Activated CD4-positive, CD25-positive, alpha-beta regulatory T cell treated with anti-CD3 and anti-CD28 coated beads, Interleukin-2, amount 50 U/mL, for 16 hours (primary cell): ENCODE results near the gene SLC44A5.
"Not testable (repeated sequence)": the region's sequence is repeated elsewhere in the genome, so short reads cannot be mapped to it uniquely, and the experiment has no call there.

Source experiments
- DNase-seq: peaks from one replicate; pipeline ENCODE4 v3.0.0-alpha.2; 2020; ENCODE audit warnings: low read depth, low spot score

The SLC44A5 gene

GRCh38 chr1:75611014-75611413 lies at the start of gene SLC44A5:
Gene SLC44A5 (minus strand): TSS chr1:75611114. CDS start chr1:75541447, 69,667 bp downstream.
- no peak for DNase-seq

DNA sequence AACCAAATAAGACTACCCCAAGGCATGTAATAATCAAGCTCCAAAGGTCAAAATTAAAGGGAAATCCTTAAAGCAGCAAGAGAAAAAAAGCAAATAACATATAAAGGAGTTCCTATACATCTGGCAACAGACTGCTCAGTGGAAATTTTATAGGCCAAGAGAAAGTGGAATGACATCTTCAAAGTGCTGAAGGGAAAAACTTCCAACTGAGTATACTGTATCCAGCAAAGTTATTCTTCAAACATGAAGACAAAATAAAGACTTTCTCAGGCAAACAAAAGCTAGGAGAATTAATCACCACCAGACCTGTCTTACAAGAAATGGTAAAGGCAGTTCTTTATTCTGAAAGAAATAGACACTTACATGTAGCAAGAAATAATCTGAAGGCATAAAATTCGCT lies 45.0 kb upstream of the SLC44A5 start:
- DNase-seq, result no peak

DNA sequence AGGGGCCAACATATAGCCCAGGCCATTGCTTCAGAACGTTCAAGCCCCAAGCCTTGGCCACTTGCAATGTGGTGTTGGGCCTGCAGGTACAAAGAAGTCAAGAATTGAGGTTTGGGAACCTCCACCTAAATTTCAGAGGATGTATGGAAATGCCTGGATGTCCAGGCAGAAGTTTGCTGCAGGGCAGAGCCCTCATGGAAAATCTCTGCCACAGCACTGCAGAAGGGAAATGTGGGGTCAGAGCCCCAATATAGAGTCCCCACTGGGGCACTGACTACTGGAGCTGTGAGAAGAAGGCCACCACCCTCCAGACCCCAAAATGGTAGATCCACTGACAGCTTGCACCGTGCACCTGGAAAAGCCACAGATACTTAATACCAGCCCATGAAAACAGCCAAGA lies 36.3 kb upstream of the SLC44A5 start:
- DNase-seq, result not testable (repeated sequence)

DNA sequence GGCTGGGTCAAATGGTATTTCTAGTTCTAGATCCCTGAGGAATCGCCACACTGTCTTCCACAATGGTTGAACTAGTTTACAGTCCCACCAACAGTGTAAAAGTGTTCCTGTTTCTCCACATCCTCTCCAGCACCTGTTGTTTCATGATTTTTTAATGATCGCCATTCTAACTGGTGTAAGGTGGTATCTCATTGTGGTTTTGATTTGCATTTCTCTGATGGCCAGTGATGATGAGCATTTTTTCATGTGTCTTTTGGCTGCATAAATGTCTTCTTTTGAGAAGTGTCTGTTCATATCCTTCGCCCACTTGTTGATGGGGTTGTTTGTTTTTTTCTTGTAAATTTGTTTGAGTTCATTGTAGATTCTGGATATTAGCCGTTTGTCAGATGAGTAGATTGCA lies 34.2 kb upstream of the SLC44A5 start:
- not testable (repeated sequence) for DNase-seq

- DNase-seq, result no peak
These were observed 32.5 kb upstream of the SLC44A5 start for GRCh38 chr1:75643460-75643859.

DNA sequence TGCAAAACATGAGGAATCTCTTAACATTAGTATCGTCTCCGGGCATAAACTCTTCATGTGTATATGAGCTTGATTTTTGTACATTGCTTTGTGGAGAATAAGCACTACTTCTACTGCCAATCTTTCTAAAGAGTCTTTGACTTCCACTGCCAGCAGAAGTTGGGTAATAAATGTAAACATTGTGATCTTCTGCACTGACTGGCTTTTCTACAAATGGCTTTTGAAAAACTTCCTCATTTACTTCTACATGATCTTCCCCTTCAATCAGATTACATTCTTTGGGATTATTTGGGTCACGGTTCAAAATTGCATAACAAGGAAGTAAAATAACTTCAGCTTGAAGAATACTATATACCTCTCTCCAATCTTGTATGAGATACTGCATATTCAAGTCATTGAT lies 30.4 kb upstream of the SLC44A5 start:
- DNase-seq, result no peak

DNA sequence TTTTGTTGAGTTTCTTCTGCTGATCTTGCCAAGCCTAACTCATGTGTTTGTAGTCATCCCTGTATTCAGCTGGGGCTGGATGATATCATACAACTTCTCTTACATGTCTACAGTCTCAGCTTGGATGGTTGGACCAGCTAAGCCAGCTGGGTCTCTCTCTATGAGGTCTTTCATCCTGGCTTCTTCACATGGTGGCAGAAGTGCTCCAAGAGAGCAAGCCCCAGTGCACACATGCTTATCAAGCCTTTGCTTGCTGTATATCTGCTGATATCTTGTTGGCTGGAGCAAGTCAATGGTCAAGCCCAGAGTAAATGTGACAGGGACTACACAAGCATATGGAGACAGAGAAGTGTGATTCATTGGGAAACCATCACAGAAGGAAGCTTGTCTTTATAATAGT lies 29.2 kb upstream of the SLC44A5 start:
- DNase-seq, result no peak

DNA sequence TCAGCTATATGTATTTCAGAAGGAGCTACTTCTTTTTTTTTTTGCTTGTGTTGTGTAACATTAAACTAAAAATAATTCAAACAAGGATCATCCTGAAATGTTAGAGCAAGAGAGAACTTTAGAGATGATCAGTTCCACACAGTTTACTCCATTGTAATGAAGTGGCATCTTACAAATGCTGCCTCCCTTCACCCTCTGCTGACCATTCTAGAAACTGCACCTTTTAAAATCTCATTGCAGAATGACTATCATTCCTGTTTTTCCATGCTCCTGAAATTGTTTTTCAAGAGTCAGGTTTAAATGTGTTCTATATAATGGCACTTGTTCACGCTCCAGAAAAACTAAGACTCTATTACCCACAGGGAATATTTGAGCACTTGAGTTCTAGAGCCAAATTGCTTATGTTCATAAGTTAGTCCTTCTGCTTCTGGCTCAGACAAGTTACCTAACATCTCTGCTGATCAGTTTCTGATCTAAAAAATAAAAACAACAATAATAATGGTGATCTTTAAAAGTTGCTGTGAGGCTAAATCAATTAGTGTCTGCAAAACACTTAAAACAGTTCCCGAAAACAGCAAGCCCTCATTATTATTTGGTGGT lies 21.5 kb upstream of the SLC44A5 start:
- DNase-seq, result no peak

DNA sequence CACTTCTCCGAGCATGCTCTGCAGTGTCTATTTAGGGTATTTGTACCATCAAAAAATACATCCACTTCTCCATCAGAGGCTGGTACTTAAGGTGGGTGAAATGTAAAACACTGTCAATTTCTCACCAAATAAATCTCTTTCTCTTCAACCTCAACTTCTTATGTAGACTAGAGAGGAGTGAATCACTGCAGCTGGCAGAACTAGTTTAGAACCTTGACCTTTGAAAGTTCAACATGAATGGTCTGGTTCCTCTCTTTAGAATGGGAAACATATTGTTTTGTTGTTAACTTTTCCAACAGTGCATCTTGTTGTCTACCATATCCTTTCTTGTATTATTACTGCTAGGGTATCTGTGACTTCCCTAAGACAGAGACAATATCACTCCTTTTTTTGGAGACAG lies 20.1 kb upstream of the SLC44A5 start:
- DNase-seq, result no peak

DNA sequence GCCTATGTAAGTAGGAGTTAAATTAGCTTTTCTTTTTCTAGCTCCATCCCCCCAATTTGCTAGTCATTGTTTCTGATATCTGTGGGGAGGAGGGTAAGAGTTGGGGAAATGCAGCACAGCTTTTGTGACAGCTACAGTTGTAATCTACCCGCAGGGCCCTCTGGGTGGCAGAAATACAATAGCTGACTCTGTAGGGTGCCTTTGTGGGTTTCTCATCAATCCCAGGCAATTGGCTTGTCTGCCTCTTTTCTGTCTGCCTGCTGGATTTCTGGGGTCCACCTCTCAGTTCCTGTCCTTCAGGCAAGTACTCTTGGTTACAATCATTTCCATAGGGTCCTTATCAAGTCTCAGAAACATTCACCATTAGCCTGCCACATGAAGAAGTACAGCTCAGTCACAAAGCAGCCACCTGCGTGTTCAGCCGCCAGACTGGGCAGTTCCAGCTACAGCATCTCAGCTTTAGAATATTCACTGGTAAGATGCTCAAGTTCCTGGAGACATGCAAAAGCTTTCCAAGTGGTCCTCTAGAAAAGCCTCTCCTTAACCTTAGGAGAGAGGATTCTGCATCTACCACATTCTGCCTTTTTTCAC lies 19.2 kb upstream of the SLC44A5 start:
- no peak for DNase-seq

DNA sequence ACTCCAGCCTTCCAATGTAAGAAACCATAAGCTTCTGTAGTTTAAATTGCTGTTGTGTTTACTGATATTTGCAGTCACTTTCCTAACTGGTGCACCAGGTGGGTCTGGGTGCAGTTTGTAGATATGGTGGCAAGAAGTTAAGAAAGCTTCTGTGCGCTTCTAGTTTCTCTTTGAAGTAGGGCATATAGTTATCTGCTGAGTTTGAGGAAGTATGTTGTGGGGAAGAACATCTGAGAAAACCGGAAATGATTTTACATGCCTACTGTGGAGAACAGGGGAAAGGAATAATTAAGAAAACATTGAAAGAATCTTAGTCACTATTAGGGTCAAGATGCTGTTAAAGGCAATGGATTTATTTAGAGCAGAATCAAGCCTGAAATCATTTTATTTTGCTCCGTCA lies 14.9 kb upstream of the SLC44A5 start:
- no peak for DNase-seq

DNA sequence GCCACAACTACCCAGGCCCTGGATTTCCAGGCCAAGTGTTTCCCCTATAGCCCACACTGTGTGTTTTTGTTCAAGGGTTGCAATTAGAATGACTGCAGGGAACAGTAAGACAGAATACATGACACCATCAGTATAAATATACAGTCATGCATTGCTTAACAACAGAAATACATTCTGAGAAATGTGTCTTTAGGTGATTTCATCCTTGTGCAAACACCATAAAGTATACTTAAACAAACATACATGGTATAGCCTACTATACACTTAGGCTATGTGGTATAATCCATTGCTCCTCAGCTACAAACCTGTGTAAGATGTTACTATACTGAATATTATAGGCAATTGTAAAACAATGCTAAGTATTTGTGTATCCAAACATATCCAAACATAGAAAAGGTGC lies 7.5 kb upstream of the SLC44A5 start:
- no peak for DNase-seq

DNA sequence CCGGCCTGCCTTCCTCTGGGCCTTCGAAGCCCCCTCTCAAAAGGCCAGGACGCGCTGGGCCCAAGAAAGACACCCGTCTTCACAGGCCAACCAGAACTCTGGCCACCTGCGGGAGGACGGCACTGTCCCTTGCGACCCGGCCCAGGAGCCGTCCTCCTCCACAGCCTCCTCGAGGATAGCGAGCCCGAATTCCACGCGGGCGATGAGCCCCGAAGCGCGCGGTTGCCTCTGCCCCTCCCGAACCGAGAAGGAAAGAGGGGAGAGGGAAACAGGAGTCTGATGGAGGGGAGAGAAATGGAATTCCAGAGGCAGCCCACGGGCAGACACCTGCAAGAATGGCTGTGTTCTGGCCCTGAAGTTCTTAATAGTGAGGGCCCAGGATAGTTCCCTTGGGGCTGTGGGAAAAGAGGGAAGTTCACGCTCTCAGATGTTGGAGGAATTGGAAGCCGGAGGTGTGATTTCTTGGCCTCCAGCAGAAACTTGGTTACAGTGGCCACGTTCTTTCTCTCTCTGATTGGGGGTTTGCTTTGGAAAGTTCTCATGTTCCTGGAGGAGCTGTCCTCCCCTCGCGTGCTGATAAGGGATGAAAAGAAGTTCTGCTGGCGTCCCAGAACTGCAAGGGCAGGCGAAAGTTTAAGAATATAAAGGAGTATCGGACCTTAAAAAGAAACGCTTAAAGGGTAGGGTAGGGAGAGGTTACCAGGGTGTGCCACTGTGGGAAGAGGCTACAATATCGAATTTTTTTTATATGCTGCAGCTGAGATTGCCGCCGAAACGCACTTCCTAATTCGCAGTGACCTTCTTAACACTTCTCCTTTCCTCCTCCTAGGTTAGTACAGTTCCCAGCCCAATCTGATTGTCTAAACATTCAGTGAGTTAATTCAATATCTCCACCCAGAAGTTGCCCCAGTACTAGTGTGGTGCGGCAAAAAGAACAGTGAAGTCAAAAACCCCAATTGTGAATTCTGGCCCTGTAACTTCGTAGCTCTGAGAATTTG lies 5.8 kb upstream of the SLC44A5 start:
- no peak for DNase-seq

- no peak for DNase-seq
These were observed 4.9 kb upstream of the SLC44A5 start for GRCh38 chr1:75615613-75616435.

DNA sequence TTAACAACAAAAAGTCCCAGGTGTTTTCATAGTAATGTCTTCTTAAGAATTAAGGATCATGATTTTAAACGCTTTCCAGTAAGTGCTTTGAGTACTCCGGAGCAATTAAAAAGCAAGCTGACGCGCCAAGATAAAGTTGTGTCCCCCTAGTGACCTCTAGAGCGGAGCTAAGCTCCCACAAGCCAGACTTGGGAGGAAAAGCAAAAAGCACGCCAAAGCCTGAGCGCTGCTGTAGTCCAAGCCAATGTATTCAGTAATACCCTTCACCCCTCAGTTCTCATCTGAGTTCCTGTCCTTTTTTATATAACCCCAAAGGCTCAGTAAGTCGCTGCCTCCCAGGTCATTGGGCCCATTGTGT lies 3.5 kb upstream of the SLC44A5 start:
- DNase-seq, result no peak

DNA sequence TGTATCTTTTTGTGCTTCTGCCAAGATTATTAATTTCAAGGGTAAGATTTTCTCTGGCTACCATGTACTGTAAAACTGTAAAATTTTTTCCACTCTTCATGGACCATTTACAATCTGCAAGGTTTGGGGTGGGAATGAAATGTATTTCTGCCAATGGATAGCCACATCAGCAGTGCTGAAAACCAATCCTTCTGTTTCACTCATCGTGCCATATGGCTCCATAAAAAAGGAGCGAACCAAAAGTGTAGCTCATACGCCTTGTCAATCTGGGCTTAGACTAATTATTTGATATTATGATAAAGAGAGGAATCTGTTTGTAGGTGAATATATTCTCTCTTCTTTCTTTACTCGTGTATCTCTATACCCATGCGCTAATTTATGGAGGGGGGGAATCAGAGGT lies 3.0 kb upstream of the SLC44A5 start:
- no peak for DNase-seq

DNA sequence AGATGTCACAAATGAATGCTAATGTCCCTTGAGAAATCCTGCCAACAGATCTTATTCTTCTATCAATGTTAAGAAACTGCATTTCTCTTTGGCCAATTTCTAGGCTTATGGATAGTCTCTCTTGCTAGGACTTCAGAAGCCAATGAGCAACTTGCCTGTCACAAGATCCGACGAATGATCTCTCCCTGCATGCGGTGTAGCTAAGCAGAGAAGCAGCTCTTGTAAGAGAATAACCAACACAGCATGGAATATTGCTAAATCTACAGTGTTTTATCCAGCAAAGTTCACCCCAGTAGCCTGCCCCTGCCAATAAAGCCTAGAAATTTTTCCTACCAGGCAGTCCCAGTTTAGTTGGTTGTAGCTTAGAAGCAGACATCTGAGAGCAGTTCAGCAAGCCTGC lies 2.1 kb upstream of the SLC44A5 start:
- DNase-seq, result no peak

DNA sequence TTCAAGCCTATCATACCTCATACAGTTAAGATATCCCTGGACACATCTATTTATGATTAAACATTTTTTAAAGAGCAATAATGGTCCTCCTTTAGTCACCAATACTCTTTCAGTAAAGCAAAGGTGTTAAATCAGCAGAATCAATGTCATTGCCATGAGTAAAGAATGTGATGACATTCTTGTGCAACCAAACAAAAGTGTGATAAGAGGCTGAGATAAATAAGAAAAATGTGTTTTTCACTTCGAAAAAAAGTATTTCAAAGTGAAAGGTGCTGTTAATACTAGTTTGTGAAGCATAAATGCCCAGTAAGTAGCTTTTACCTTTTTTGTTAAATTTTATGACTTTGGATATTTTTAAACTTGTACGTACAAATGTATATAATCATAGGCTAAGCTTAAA lies 8.4 kb downstream of the SLC44A5 start:
- no peak for DNase-seq

- no peak for DNase-seq
These were observed 10.1 kb downstream of the SLC44A5 start for GRCh38 chr1:75600781-75601180.

DNA sequence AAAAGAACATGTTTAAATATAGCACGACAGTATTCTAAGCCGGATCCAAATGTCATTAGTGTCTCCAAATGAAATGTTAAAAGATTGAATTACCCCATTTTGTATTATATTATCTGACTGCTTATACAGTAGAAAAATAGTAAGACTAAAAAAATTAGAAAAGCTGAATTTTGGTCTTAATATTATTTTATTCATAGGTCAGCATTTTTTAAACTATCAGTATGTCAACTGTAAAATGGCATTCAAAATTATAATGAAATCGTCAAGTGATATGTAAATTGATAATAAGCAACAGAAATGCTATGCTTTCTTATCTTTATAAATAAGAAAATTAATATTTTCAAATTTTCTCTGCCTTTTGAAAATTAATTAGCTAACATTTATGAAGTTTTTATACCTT lies 16.6 kb downstream of the SLC44A5 start:
- no peak for DNase-seq

DNA sequence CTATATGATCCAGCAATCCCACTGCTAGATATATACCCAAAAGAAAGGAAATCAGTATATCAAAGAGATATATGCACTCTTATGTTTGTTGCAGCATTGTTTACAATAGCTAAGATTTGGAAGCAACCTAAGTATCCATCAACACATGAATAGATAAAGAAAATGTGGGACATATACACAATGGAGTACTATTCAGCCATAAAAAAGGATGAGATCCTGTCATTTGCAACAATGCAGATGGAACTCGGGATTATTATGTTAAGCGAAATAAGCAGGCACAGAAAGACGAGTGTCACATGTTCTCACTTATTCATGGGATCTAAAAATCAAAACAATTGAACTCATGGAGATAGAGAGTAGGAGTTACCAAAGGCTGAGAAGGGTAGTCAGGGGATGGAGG lies 17.5 kb downstream of the SLC44A5 start:
- not testable (repeated sequence) for DNase-seq

DNA sequence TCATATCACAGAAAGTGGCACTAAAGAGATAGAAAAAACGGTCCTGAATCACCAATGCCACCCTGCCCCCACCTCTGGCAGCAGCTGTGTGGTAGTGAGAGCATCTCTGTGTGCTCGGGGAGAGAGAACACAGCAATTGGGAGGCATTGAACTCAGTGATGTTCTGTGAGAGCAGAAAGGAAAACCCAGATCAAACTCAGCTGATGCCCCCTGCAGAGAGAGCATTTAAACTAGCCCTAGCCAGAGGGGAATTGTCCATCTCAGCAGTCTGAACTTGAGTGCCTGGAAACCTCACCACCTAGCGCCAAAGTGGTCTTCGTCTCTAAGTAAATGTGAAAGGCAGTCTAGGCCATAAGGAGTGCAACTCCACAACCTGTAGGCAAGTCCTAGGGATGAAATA lies 21.3 kb downstream of the SLC44A5 start:
- DNase-seq, result no peak
